Measurements from ENCODE around the gene AIF1L.

Gene AIF1L

DNA sequence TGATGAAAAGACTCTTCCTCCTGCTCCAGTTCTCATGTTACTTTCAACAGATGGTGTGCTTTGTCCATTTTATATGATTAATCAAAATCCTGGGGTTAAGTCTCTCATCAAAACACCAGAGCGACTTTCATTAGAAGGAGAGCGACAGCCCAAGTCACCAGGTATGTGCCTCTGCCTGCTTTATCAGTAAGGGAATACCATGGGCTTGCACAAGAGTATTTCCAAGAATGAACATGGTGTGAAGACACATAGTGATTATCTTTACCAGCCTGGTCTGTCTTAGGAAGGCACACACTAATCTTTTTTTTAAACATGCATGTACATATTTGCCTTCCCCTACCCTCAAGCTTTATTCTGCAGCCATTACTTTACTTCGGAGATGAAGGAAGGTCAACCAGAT is 44.2 kb downstream of the AIF1L start:
- TF ChIP-seq, protein P1, sequence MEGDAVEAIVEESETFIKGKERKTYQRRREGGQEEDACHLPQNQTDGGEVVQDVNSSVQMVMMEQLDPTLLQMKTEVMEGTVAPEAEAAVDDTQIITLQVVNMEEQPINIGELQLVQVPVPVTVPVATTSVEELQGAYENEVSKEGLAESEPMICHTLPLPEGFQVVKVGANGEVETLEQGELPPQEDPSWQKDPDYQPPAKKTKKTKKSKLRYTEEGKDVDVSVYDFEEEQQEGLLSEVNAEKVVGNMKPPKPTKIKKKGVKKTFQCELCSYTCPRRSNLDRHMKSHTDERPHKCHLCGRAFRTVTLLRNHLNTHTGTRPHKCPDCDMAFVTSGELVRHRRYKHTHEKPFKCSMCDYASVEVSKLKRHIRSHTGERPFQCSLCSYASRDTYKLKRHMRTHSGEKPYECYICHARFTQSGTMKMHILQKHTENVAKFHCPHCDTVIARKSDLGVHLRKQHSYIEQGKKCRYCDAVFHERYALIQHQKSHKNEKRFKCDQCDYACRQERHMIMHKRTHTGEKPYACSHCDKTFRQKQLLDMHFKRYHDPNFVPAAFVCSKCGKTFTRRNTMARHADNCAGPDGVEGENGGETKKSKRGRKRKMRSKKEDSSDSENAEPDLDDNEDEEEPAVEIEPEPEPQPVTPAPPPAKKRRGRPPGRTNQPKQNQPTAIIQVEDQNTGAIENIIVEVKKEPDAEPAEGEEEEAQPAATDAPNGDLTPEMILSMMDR (IDR thresholded peaks at IDR 0.05; ENCODE audit: insufficient read depth, low read depth, low read length, missing control alignments): no peak
- DNase-seq (ENCODE audit: low read depth): no peak
- no peak overlapping the region for H3K4me3 ChIP-seq (ENCODE audit: low read length)

DNA sequence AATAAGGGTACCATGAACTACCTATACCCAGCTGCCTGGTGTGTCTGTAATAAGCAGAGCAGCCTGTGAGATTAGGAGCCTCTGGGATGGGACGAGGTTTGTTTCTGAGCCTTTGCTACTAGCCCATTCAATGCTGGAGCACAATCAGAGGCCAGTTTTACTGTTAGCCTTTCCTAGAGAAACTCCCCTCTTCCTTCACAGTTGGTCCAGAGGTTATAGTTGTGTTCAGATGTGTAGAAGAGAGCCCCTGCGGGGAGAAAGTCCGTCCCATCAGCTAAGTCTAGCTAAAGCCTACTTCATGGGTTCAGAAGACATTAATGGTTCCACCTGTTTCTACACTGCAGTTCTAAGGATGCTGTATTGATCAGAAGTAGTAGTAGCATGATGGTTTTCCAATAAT is 45.8 kb downstream of the AIF1L start:
- no peak overlapping the region for H3K4me3 ChIP-seq (ENCODE audit: low read length)
- no peak for DNase-seq (ENCODE audit: low read depth)
- TF ChIP-seq, protein P1 (IDR thresholded peaks at IDR 0.05; ENCODE audit: insufficient read depth, low read depth, low read length, missing control alignments): no peak

DNA sequence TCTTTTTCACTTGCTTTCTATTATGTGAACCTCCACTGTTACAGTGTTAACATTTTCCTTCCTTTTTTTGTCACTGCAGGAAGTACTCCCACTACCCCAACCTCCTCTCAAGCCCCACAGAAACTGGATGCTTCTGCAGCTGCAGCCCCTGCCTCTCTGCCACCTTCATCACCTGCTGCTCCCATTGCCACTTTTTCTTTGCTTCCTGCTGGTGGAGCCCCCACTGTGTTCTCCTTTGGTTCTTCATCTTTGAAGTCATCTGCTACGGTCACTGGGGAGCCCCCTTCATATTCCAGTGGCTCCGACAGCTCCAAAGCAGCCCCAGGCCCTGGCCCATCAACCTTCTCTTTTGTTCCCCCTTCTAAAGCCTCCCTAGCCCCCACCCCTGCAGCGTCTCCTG is 47.9 kb downstream of the AIF1L start:
- TF ChIP-seq, protein P1 (IDR thresholded peaks at IDR 0.05; ENCODE audit: insufficient read depth, low read depth, low read length, missing control alignments): no peak
- no peak for DNase-seq (ENCODE audit: low read depth)
- H3K4me3 ChIP-seq (ENCODE audit: low read length): no peak overlapping the region

DNA sequence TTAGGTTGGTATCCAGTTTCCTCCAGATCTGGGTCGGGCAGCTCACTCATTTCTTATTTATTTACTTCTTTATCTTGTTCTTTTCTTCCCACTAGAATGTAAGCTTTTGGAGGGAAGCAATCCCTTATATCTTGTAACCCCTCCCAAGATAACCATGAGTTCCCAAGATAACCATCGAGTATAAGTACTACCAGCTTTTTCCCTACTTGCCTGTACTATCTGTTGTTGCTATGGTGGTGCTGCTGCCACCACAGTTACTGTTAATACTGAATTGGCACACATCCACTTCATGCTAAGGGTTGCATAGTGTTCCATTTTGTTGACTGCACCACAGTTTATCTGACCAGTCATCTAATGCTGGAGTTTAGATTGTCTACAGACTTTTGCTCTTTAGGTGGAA is 48.9 kb downstream of the AIF1L start:
- no peak overlapping the region for H3K4me3 ChIP-seq (ENCODE audit: low read length)
- no peak for DNase-seq (ENCODE audit: low read depth)

DNA sequence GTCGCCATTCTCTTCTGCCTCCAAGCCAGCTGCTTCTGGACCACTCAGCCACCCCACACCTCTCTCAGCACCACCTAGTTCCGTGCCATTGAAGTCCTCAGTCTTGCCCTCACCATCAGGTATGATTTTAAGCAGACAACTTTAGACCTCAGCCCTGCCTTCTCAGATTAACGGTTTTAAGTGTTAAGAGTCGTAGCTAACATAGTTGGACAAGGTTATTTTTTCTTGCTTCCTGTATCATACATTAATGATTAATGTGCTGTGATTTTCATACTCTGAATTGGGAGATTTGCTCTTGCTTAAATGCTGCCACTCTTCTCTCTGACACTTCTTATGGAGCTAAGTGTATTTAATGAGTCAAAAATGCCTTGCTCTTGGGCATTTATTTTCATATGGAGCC is 49.9 kb downstream of the AIF1L start:
- no peak overlapping the region for H3K4me3 ChIP-seq (ENCODE audit: low read length)
- TF ChIP-seq, protein P1 (IDR thresholded peaks at IDR 0.05; ENCODE audit: insufficient read depth, low read depth, low read length, missing control alignments): no peak
- no peak for DNase-seq (ENCODE audit: low read depth)

More for the DNA sequence above, 48.9 kb downstream of the AIF1L start:
- TF ChIP-seq, protein P1 (IDR thresholded peaks at IDR 0.05; ENCODE audit: insufficient read depth, low read depth, low read length, missing control alignments): no peak

DNA sequence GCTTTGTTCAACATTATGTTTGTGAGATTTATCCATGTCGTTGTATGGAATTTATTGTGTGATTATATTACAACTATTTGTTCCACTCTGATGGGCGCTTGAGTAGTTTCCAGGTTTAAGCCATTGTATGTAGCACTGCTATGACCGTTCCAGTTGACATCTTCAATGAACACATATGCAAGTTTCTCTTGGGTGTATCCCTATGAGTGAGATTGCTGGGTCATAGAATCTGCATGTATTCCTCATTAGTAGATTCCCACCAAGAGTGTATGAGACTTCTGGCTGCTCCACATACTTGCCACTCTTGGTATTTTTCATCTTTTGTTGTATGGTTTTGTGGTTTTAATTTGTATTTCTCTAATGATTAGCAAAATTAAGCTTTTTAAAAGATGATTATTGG is 51.9 kb downstream of the AIF1L start:
- DNase-seq (ENCODE audit: low read depth): no peak
- TF ChIP-seq, protein P1 (IDR thresholded peaks at IDR 0.05; ENCODE audit: insufficient read depth, low read depth, low read length, missing control alignments): no peak
- H3K4me3 ChIP-seq (ENCODE audit: low read length): no peak overlapping the region

DNA sequence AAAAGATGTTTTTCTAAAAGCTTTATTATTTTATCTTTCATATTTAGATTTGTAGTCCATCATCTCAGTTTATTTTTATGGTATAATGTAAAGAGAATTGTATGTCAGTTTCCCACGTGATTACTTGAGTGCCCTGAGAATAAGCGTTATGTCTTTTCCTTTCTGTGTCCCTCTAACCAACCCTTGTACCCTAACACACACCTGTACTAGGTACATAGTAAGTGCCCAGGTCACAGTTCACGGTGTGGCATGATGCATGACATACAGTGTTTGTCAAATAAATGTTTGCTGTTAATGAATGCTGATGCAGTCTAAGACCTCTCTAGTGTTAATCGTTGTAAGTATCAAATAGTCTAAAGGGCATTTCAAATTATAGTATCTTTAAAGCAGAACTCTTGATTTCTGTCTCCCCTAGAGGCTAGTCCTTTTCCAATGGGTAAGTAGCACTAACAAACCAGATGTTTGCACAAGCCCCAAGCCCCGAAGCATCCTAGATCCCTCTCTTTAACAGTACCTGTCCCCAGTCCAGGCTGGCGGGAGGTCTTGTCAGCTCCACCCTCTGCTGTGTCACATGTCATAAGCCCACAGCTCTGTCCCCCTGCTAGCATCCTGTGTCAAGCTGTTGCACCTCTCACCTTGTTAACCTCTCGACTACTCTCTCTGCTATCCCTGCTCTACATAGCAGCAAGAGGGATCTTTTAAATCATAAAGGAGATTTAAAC is 52.8 kb downstream of the AIF1L start:
- DNase-seq (ENCODE audit: low read depth): no peak
- TF ChIP-seq, protein P1 (IDR thresholded peaks at IDR 0.05; ENCODE audit: insufficient read depth, low read depth, low read length, missing control alignments): no peak
- H3K4me3 ChIP-seq (ENCODE audit: low read length): no peak overlapping the region

Measured in epithelial cell of esophagus (primary cell).